ENCODE data around the gene KPNA1. TPM values are rescaled to one million over a fixed set of nuclear protein-coding genes. Genes with fewer than 3 reads are reported as not detected.

Gene KPNA1
- polyA plus RNA-seq, 1 of the 3 experiments (the other 2 are of a cell fraction): 21.6 TPM

DNA sequence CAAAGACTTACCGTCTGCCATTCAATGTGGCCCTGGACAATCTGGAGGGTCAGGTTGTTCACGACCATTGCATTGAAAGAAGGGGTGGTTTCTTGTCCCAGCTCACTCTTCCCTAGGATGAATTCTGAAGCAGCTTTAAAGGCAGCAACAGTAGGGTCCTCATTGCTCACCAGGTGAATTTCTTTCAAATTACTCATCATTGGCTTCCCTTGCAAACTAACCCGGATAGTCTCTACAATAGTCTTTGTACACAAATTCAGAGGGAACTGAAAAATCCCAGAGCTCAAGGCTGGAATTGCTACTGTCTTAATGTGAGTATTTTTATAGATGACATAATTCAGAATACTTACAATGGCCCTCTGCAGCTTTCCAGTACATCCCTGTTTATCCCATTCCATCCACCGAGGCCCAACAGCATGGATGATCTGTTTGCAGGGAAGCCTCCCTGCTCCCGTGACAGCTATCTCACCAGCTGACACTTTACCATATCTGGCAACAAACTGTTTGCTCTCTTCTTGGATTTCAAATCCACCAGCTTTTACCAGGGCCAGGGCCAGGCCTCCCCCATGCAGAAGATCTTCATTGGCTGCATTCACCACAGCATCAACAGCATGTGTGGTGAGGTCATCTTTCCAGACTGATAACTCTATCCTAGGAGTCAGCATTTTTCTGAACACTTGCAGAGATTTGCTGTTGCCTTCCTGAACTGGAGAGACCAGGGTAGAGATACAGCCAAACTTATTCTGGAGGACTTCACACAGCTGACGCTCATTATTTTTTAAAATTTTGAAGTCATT, 40.7 kb upstream of the KPNA1 start:
- Histone ChIP-seq H3K4me3 (ENCODE audit: low read depth in 2 of 2, low read length in 1 of 2) (no peak overlapping the region), H3K9me2 (no peaks in the 10 kb centered on the region), H3K9ac (no peak overlapping the region), H3K4me2 (no peak overlapping the region), H3K27me3 (ENCODE audit: insufficient read depth) (no peaks in the 10 kb centered on the region), H3F3A (replicated peaks; ENCODE audit: insufficient read depth) (no peaks in the 10 kb centered on the region), H4K20me1 (ENCODE audit: insufficient read depth) (no peaks in the 10 kb centered on the region), H3K4me1 (ENCODE audit: control insufficient read depth in 1 of 2, insufficient read depth in 2 of 2, low read depth in 1 of 2, low read length in 1 of 2) (no peaks in the 10 kb centered on the region), H3K27ac (ENCODE audit: low read depth in 2 of 2, low read length in 1 of 2) (no peak overlapping the region), H3K36me3 (replicated peaks in 1 of 2; ENCODE audit: control insufficient read depth in 1 of 2, insufficient read depth in 2 of 2, low read length in 1 of 2) (peaks cover 6 to 34% of the 10 kb centered on the region in 2 experiments), H2AFZ (ENCODE audit: low read depth) (no peak overlapping the region), H3K9me3 (no peaks in the 10 kb centered on the region), H3K79me2 (ENCODE audit: insufficient read depth) (no peaks in the 10 kb centered on the region)
- CTCF ChIA-PET: interaction anchor here (0.9 to 4.0 kb wide), 3 partner anchors 9 to 199 kb away, joined by 3 to 27 read pairs (median 4); partner anchors contain the start of genes DTX3L, PARP14 and PARP9
- DNase-seq: no peak
- POLR2A ChIA-PET: interaction anchor here (1.1 kb wide), 1 partner anchor 9 kb away, joined by 3 read pairs; the partner anchor contains the start of genes DTX3L and PARP9
- TF ChIP-seq GATA2 (CRISPR knock-in tag; IDR thresholded peaks at IDR 0.05) (no peak), RFX5 (IDR thresholded peaks at IDR 0.05; ENCODE audit: low read length) (no peak), USF2 (IDR thresholded peaks at IDR 0.05; ENCODE audit: borderline replicate concordance, low read depth, low read length) (no peak), TCF12 (IDR thresholded peaks at IDR 0.05) (no peak), RAD21 (IDR thresholded peaks at IDR 0.05; ENCODE audit: low read length) (no peak), REST (IDR thresholded peaks at IDR 0.05; ENCODE audit: low read depth, low read length) (no peak), SMC3 (IDR thresholded peaks at IDR 0.05; ENCODE audit: low read depth, low read length) (no peak), FOXJ3 (CRISPR knock-in tag; IDR thresholded peaks at IDR 0.05) (no peak)
- WGBS (ENCODE audit: low lambda C conversion rate): 88% methylated on average over 6 of the region's 6 CpGs

- H3K27me3 ChIP-seq (ENCODE audit: insufficient read depth): no peaks in the 10 kb centered on the region
- no peak overlapping the region for H3K4me2 ChIP-seq
- no peaks in the 10 kb centered on the region for H3F3A ChIP-seq (replicated peaks; ENCODE audit: insufficient read depth)
- no peak for DNase-seq
- no peak overlapping the region for H3K4me3 ChIP-seq (ENCODE audit: low read depth in 2 of 2, low read length in 1 of 2)
- H2AFZ ChIP-seq (ENCODE audit: low read depth): no peak overlapping the region
- no peaks in the 10 kb centered on the region for H4K20me1 ChIP-seq (ENCODE audit: insufficient read depth)
- CTCF ChIA-PET: interaction anchor here (4.0 kb wide), 1 partner anchor 126 kb away, joined by 27 read pairs; the partner anchor contains the start of gene PARP14
- POLR2A ChIA-PET: no interaction called here
- H3K4me1 ChIP-seq (ENCODE audit: control insufficient read depth in 1 of 2, insufficient read depth in 2 of 2, low read depth in 1 of 2, low read length in 1 of 2): no peaks in the 10 kb centered on the region
- WGBS (ENCODE audit: low lambda C conversion rate): 87% methylated on average over 3 of the region's 3 CpGs
- H3K9ac ChIP-seq: no peak overlapping the region
- H3K9me2 ChIP-seq: no peaks in the 10 kb centered on the region
- TF ChIP-seq, protein P1, sequence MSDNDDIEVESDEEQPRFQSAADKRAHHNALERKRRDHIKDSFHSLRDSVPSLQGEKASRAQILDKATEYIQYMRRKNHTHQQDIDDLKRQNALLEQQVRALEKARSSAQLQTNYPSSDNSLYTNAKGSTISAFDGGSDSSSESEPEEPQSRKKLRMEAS (IDR thresholded peaks at IDR 0.05; ENCODE audit: low read depth): no peak
- TF ChIP-seq REST (IDR thresholded peaks at IDR 0.05; ENCODE audit: low read depth, low read length): no peak
- no peak for TF ChIP-seq RXRA (IDR thresholded peaks at IDR 0.05; ENCODE audit: borderline replicate concordance, low read depth)
- no peak for TF ChIP-seq ELF1 (IDR thresholded peaks at IDR 0.05)
- TF ChIP-seq NFIC (IDR thresholded peaks at IDR 0.05; ENCODE audit: borderline replicate concordance): no peak
- no peak for TF ChIP-seq TCF12 (IDR thresholded peaks at IDR 0.05)
- no peak for TF ChIP-seq POLR2AphosphoS5 (IDR thresholded peaks at IDR 0.05; ENCODE audit: low read depth, low read length)
- no peak for TF ChIP-seq EZH2phosphoT487 (IDR thresholded peaks at IDR 0.05; ENCODE audit: borderline replicate concordance, low read depth)
- TF ChIP-seq USF1 (IDR thresholded peaks at IDR 0.05; ENCODE audit: borderline replicate concordance, low read depth): no peak
- no peak for TF ChIP-seq CHD2 (IDR thresholded peaks at IDR 0.05; ENCODE audit: low read length, partially characterized antibody)
- no peak for TF ChIP-seq EP300 (IDR thresholded peaks at IDR 0.05; ENCODE audit: borderline replicate concordance in 1 of 2, low read depth in 1 of 2, low read length in 1 of 2)
- no peaks in the 10 kb centered on the region for H3K79me2 ChIP-seq (ENCODE audit: insufficient read depth)
- no peaks in the 10 kb centered on the region for H3K9me3 ChIP-seq
- peaks cover 10 to 26% of the 10 kb centered on the region in 2 experiments for H3K36me3 ChIP-seq (replicated peaks in 1 of 2; ENCODE audit: control insufficient read depth in 1 of 2, insufficient read depth in 2 of 2, low read length in 1 of 2)
- H3K27ac ChIP-seq (ENCODE audit: low read depth in 2 of 2, low read length in 1 of 2): no peak overlapping the region
Measured at GRCh38 chr3:122553171-122553570, 38.4 kb upstream of the KPNA1 start.

Data from SK-N-SH (cell line).